GM12872 (cell line): ENCODE measurements around the gene DGKE.

Experiments used
- CTCF ChIP-seq: IDR thresholded peaks from 3 replicates; pipeline ENCODE4 v1.5.1; 2011; ENCODE audit warnings: low read depth, mild to moderate bottlenecking, low read length, moderate library complexity; ENCODE audit not compliant: insufficient read depth

The DGKE gene

GRCh38 chr17:56884483-56885311 is 50.7 kb downstream of the DGKE start:
- no peak for TF ChIP-seq CTCF

- no peak for TF ChIP-seq CTCF
Measured at GRCh38 chr17:56885312-56885657, 51.3 kb downstream of the DGKE start.

DNA sequence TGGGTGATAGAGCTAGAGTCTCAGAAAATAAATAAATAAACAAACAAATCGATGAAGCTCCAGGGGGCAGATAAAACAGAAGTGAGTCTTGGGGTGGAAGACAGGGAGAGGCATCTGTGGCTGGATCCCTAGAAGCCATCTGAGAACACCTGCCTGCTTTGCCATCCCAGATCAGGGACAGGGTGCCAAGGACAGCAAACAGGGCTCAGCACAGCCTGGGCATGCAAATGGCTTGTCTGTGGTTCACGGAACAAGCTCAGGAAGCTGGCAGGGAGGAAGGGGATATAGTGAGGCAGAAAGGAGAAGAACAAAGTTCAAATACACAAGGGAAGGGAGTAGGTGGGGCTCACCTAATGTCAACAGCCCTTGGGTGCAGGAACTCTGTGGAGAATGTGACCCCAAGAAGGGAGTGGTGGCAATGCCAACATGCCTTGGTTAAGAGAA is 52.4 kb downstream of the DGKE start:
- TF ChIP-seq CTCF = no peak

DNA sequence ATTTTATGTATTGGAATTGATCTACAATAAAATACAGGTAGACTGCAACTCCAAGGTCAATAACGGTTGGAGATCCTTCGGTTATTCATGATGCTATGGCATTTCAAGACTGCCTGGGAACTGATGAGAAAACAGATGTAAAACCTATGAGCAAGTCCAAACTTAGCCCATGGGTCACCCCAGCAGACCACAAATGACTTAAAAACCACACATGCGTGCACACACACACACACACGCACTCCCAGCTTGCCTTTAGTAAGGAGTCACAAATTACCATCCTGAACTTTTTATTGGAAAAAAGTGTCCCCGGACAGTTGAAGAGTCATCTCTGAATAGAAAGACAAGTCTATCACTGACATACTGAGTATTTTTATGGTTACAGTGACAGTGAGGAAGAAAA is 53.2 kb downstream of the DGKE start:
- TF ChIP-seq CTCF = no peak

GRCh38 chr17:56887552-56888467 is 53.9 kb downstream of the DGKE start:
- no peak for TF ChIP-seq CTCF

GRCh38 chr17:56890390-56890789 is 56.4 kb downstream of the DGKE start:
- no peak for TF ChIP-seq CTCF

DNA sequence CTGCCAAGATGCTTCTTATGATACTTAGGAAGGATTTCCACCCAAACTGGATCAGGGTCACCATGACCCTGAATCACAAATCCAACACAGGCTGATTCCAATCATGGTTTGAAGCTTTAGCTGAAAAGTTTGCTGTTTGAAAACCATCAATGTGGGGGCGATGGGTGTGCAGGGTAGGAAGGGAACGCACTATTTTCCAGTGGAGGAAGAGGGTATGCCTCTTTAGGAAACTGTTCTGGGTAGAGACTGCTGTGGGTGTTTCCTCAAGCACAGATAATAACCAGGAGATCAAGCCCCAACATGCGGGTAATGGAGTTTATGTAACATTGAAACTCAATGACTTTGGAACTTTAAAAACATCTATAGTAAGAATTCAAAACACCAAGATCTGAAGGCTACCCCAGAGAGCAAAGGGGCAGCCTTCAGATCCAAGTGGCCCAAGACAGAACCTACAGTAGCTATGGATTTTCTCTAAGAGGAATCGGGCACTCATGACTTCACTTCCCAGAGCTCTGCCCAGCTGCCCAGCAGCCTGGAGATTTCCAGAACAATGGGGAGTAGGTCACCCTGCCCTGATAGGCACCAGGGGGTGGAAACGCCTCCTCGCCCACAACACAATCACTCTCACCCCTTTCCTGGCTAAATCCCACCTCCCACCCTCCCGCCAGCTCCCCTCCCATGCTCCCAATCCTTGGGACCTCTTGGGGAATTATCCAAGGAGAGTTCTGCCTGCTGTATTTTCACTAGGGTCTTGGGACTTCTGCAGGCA is 57.1 kb downstream of the DGKE start:
- no peak for TF ChIP-seq CTCF
